GM10266 (cell line): ENCODE data around the gene SART1.
"Not testable (repeated sequence)": the region's sequence is repeated elsewhere in the genome, so short reads cannot be mapped to it uniquely, and the experiment has no call there.

Experiments
- DNase-seq: peaks from one replicate; pipeline ENCODE4 v3.0.0; 2012; ENCODE audit errors: extremely low spot score
- TF ChIP-seq, protein P1 (sequence below): IDR thresholded peaks from 2 replicates; pipeline ENCODE4 v1.5.1; 2012; ENCODE audit warnings: mild to moderate bottlenecking, low read depth; ENCODE audit not compliant: control insufficient read depth, insufficient read depth; ENCODE audit errors: missing control alignments

SART1 gene

DNA sequence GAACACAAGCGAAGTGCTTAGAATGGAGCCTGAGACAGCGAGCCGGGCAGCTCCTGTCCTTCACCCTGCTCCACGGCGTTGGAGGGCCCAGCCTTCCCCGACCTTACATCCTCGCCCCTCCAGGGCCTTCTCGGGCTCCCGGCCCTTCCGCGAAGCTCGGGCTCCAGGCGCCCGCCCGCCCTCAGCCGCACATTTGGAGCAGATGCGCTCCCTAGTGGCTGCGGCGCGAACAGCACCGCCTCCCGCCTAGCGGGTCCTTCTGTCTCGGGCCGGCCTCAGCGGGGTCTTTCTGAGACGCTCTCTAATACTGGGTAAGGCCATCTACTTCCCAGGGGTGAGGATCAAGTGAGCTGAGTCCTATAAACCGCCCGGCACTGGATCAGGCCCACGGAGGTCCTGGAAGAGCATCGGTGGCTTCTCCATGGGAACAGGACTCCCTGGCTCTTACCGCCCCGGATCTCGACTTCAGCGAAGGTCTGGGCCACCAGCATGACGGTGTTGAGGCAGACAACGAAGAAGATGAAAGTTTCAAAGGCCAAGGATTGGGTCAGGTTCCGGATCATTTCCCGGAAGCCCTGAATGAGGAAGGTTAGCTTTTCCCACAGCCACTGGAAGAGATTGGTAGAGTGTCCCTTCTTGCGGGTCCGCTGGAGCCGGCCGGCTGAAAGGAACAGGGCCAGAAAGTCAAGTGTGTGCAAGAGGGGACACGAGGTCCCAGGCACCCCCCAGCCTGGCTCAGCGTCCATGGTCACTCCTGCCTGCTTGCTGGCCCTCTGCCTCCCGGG lies 61.1 kb downstream of the SART1 start:
- TF ChIP-seq, protein P1, sequence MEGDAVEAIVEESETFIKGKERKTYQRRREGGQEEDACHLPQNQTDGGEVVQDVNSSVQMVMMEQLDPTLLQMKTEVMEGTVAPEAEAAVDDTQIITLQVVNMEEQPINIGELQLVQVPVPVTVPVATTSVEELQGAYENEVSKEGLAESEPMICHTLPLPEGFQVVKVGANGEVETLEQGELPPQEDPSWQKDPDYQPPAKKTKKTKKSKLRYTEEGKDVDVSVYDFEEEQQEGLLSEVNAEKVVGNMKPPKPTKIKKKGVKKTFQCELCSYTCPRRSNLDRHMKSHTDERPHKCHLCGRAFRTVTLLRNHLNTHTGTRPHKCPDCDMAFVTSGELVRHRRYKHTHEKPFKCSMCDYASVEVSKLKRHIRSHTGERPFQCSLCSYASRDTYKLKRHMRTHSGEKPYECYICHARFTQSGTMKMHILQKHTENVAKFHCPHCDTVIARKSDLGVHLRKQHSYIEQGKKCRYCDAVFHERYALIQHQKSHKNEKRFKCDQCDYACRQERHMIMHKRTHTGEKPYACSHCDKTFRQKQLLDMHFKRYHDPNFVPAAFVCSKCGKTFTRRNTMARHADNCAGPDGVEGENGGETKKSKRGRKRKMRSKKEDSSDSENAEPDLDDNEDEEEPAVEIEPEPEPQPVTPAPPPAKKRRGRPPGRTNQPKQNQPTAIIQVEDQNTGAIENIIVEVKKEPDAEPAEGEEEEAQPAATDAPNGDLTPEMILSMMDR, result peak; percentile 98
- DNase-seq, result peak; percentile 91

GRCh38 chr11:66023186-66023440 lies 61.6 kb downstream of the SART1 start:
- DNase-seq, result not testable (repeated sequence)

DNA sequence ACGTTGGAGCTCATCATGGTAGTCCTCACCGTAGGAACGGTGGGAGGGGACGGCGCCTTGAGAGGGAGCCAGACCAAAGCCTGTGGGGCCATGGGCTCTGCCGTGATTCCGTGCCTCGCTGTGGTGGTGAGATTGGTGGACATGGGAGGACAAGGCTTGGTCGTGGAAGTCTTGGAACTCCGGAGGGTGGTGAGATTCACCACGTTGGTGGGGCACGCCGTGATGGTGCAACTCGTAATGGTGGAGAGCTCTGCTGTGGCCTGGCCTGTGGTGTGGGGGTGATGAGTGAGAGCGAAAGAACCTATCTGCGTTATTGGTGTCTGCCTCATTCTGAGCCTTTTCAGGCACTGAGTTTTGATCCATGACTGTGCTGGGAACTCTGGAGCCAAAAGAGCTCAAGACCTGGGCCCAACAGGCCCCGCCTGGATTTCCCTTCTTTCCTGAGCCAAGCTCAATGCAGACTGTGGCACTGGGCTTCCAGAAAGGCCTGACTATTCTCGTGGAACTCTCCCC lies 64.5 kb downstream of the SART1 start, which contains the start of gene CATSPER1:
Gene CATSPER1 (minus strand): TSS at position 463 of the 513 bp plus-strand sequence. CDS start 100 bp downstream, at position 363.
- TF ChIP-seq, protein P1, result no peak
- no peak for DNase-seq
